Panc1 (cell line): Measurements from ENCODE around the gene DNAH6. TPM values are rescaled to one million over a fixed set of nuclear protein-coding genes. Genes with fewer than 3 reads are reported as not detected.

Experiments
- ATAC-seq: fragments of 200-7000 bp; cut with Tn5 transposase; 2 replicates; pipeline ENCODE4 v1.9.1; 2020; ENCODE audit warnings: mild to moderate bottlenecking, moderate library complexity
- BruUV-seq: library from RNA; stranded (reverse); fragments of 400-500 nt; replicated peaks from 2 replicates; lab custom pipeline; 2021; lab: Mats Ljungman, UMichigan
- CTCF ChIA-PET: fragments of 300-600 bp; sonication (Branson Sonifier 250); formaldehyde crosslinking; loops from one replicate; lab custom pipeline; 2022; ENCODE audit warnings: antibody characterized with exemption; lab: Charles Lee
- POLR2A ChIA-PET: fragments of 300-600 bp; sonication (Branson Sonifier 250); formaldehyde crosslinking; loops from one replicate; lab custom pipeline; 2022; ENCODE audit warnings: antibody characterized with exemption; lab: Charles Lee
- DNase-seq: peaks from one replicate; pipeline ENCODE4 v3.0.0-alpha.2; 2010; ENCODE audit warnings: low read depth, low spot score
- H3K27ac ChIP-seq: 2 replicates; pipeline ENCODE4 v1.5.1; 2011; ENCODE audit warnings: mild to moderate bottlenecking, low read length, inconsistent platforms
- H3K27me3 ChIP-seq: fragments of 200-500 bp; sonication (Bioruptor generic); 2 replicates; pipeline ENCODE4 v1.6.0; 2014; ENCODE audit warnings: low read length, inconsistent platforms; ENCODE audit not compliant: control insufficient read depth, insufficient read depth
- H3K36me3 ChIP-seq: fragments of 200-500 bp; sonication (Bioruptor generic); 2 replicates; pipeline ENCODE4 v1.5.1; 2014; ENCODE audit warnings: inconsistent platforms, mild to moderate bottlenecking, low read length, moderate library complexity; ENCODE audit not compliant: control insufficient read depth, insufficient read depth
- H3K4me1 ChIP-seq: 2 replicates; pipeline ENCODE4 v1.5.1; 2011; ENCODE audit warnings: inconsistent platforms, mild to moderate bottlenecking, low read length, moderate library complexity; ENCODE audit not compliant: control insufficient read depth, insufficient read depth
- H3K4me3 ChIP-seq, 2 experiments: 2 replicates each; pipeline ENCODE4 v1.5.1; 2011 to 2012; ENCODE audit warnings: low read depth in 2 of 2, low read length in 2 of 2, mild to moderate bottlenecking in 2 of 2, inconsistent platforms in 1 of 2, moderate library complexity in 1 of 2
- H3K9me3 ChIP-seq: fragments of 200-500 bp; sonication (Bioruptor generic); 2 replicates; pipeline ENCODE4 v1.5.1; 2014; ENCODE audit warnings: low read depth, mild to moderate bottlenecking, inconsistent platforms, low read length, moderate library complexity; ENCODE audit not compliant: control insufficient read depth, insufficient read depth
- CTCF ChIP-seq: fragments of 450-650 bp; IDR thresholded peaks from 2 replicates; pipeline ENCODE4 v1.5.1; 2017; ENCODE audit warnings: mild to moderate bottlenecking
- POLR2AphosphoS5 ChIP-seq: IDR thresholded peaks from 2 replicates; pipeline ENCODE4 v1.6.1; 2012; ENCODE audit warnings: mild to moderate bottlenecking, low read depth, low read length, moderate library complexity
- REST ChIP-seq, 2 experiments: IDR thresholded peaks; 2 replicates each; pipeline ENCODE4 v1.6.1; 2011 to 2012; ENCODE audit warnings: low read depth in 2 of 2, control low read depth in 1 of 2, low read length in 1 of 2, mild to moderate bottlenecking in 1 of 2, moderate library complexity in 1 of 2; ENCODE audit not compliant: insufficient read depth in 1 of 2
- SIN3A ChIP-seq: IDR thresholded peaks from 2 replicates; pipeline ENCODE4 v1.6.1; 2012; ENCODE audit warnings: low read depth, mild to moderate bottlenecking, low read length, moderate library complexity, borderline replicate concordance; ENCODE audit not compliant: insufficient read depth
- TCF7L2 ChIP-seq: IDR thresholded peaks from 2 replicates; pipeline ENCODE4 v1.6.1; 2011; ENCODE audit warnings: mild to moderate bottlenecking, low read depth, low read length, inconsistent platforms
- in situ Hi-C: cut with HindIII; loops from 2 replicates; pipeline ENCODE4 v1.10.0; 2016; ENCODE audit warnings: low sequenced_read_pairs, low pct_unique_long_range_greater_than_20kb
- intact Hi-C: fragments of 100-400 bp; cut with micrococcal nuclease; formaldehyde crosslinking; loops from one replicate; pipeline ENCODE4 v1.10.0; 2022; ENCODE audit not compliant: unreplicated experiment
- total RNA-seq: library from RNA; stranded (reverse); gene quantifications from one replicate; pipeline ENCODE4 v1.2.1, GENCODE V29; 2021; ENCODE audit not compliant: unreplicated experiment

Gene DNAH6
- total RNA-seq, 1 experiment from 2014 or later = 0.26 TPM

- H3K9me3 ChIP-seq = no peaks in the 10 kb centered on the region
- intact Hi-C loops (loop anchor here (10.0 kb wide), 1 partner anchor 207 kb away; no protein-coding TSS in a partner anchor), in situ Hi-C loops (no loop called here)
- TF ChIP-seq POLR2AphosphoS5 = no peak
- TF ChIP-seq REST (IDR thresholded peaks at IDR 0.05; ENCODE audit: insufficient read depth in 1 of 2, low read depth in 2 of 2, low read length in 1 of 2) = no peak
- no peak for TF ChIP-seq SIN3A
- ATAC-seq (no peak), DNase-seq (no peak)
- no TSS peak for BruUV-seq
- no peaks in the 10 kb centered on the region for H3K4me1 ChIP-seq
- no peaks in the 10 kb centered on the region for H3K36me3 ChIP-seq
- no peak overlapping the region for H3K27ac ChIP-seq
- CTCF ChIA-PET = no interaction called here
- POLR2A ChIA-PET = no interaction called here
- no peak overlapping the region for H3K4me3 ChIP-seq
- peaks cover 4% of the 10 kb centered on the region; the same call in 1 of the 2 replicates for H3K27me3 ChIP-seq
Measured at GRCh38 chr2:84861539-84861938, 345.2 kb downstream of the DNAH6 start.

- Histone ChIP-seq H3K4me1 (no peaks in the 10 kb centered on the region), H3K27me3 (peaks cover 4% of the 10 kb centered on the region; the same call in 1 of the 2 replicates), H3K9me3 (no peaks in the 10 kb centered on the region), H3K4me3 (no peak overlapping the region), H3K27ac (no peak overlapping the region), H3K36me3 (no peaks in the 10 kb centered on the region)
- ChIA-PET CTCF (interaction anchor here (0.6 kb wide), 1 partner anchor 203 kb away, joined by 3 read pairs; no protein-coding TSS in a partner anchor), POLR2A (no interaction called here)
- in situ Hi-C loops (no loop called here), intact Hi-C loops (loop anchor here (10.0 kb wide), 1 partner anchor 207 kb away; no protein-coding TSS in a partner anchor)
- no peak for DNase-seq
- ATAC-seq = no peak
- TF ChIP-seq SIN3A (no peak), TCF7L2 (no peak), REST (IDR thresholded peaks at IDR 0.05; ENCODE audit: insufficient read depth in 1 of 2, low read depth in 2 of 2, low read length in 1 of 2) (no peak), POLR2AphosphoS5 (no peak), CTCF (no peak)
- BruUV-seq = no TSS peak
Measured at GRCh38 chr2:84862006-84862405, 345.7 kb downstream of the DNAH6 start.
